ENCODE measurements around the gene FGD5. TPM values are rescaled to one million over a fixed set of nuclear protein-coding genes. Genes with fewer than 3 reads are reported as not detected.

FGD5 gene
- polyA plus RNA-seq, 3 donors = 0.03 TPM; not detected in 2

GRCh38 chr3:14857506-14857905 lies 38.7 kb downstream of the FGD5 start:
- Mint-ChIP-seq H3K9me3 (peaks cover 0 to 7% (median 3%) of the 10 kb centered on the region in 7 donors), H3K36me3 (no peaks in the 10 kb centered on the region), H3K4me3 (no peak overlapping the region), H3K27ac (no peak overlapping the region), H3K27me3 (ENCODE audit: low read depth in 3 of 3) (peaks cover 2 to 8% (median 5%) of the 10 kb centered on the region in 3 donors), H3K4me1 (peaks cover 7% of the 10 kb centered on the region)
- Histone ChIP-seq H3K9ac (ENCODE audit: insufficient read depth, low read length, poor library complexity, severe bottlenecking) (no peak overlapping the region), H3K4me1 (ENCODE audit: control insufficient read depth in 1 of 2, insufficient read depth in 2 of 2, low read length in 2 of 2) (no peaks in the 10 kb centered on the region), H3K27me3 (ENCODE audit: control insufficient read depth in 2 of 2, insufficient read depth in 2 of 2, low read length in 2 of 2) (no peaks in the 10 kb centered on the region), H3K27ac (ENCODE audit: low read depth in 1 of 2, low read length in 2 of 2) (no peak overlapping the region), H4K20me1 (ENCODE audit: insufficient read depth, low read length) (no peaks in the 10 kb centered on the region), H3K4me3 (replicated peaks in 1 of 3; ENCODE audit: low read depth in 2 of 3, low read length in 3 of 3) (no peak overlapping the region), H2AFZ (ENCODE audit: insufficient read depth, low read depth, low read length, poor library complexity, severe bottlenecking) (no peak overlapping the region), H3K36me3 (replicated peaks in 1 of 2; ENCODE audit: control insufficient read depth in 1 of 2, insufficient read depth in 2 of 2, low read length in 2 of 2) (no peaks in the 10 kb centered on the region), H3K4me2 (replicated peaks; ENCODE audit: extremely low read depth, low read length, poor library complexity, severe bottlenecking) (no peak overlapping the region), H3K79me2 (ENCODE audit: insufficient read depth, low read length) (no peaks in the 10 kb centered on the region), H3K9me3 (replicated peaks in 1 of 2; ENCODE audit: control insufficient read depth in 1 of 2, insufficient read depth in 1 of 2, low read length in 2 of 2) (no peaks in the 10 kb centered on the region)
- WGBS (ENCODE audit: insufficient coverage) = 93% methylated on average over 3 of the region's 3 CpGs
- intact Hi-C loops (cut with micrococcal nuclease) = no loop called here
- no peak for TF ChIP-seq CTCF (IDR thresholded peaks at IDR 0.05)
- no peak for DNase-seq

GRCh38 chr3:14858105-14858504 lies 39.3 kb downstream of the FGD5 start:
- peaks cover 0 to 7% (median 3%) of the 10 kb centered on the region in 7 donors for H3K9me3 Mint-ChIP-seq
- no peaks in the 10 kb centered on the region for H3K79me2 ChIP-seq (ENCODE audit: insufficient read depth, low read length)
- no peak overlapping the region for H2AFZ ChIP-seq (ENCODE audit: insufficient read depth, low read depth, low read length, poor library complexity, severe bottlenecking)
- H3K27me3 ChIP-seq (ENCODE audit: control insufficient read depth in 2 of 2, insufficient read depth in 2 of 2, low read length in 2 of 2) = no peaks in the 10 kb centered on the region
- no peak overlapping the region for H3K4me3 Mint-ChIP-seq
- H3K27ac Mint-ChIP-seq = peak overlapping the region in 1 of 7 donors; percentile 37
- WGBS (ENCODE audit: insufficient coverage) = no CpG with 5 or more reads among the region's 1 CpG
- H3K36me3 ChIP-seq (replicated peaks in 1 of 2; ENCODE audit: control insufficient read depth in 1 of 2, insufficient read depth in 2 of 2, low read length in 2 of 2) = no peaks in the 10 kb centered on the region
- no peak for DNase-seq
- no peak overlapping the region for H3K9ac ChIP-seq (ENCODE audit: insufficient read depth, low read length, poor library complexity, severe bottlenecking)
- no peak overlapping the region for H3K4me2 ChIP-seq (replicated peaks; ENCODE audit: extremely low read depth, low read length, poor library complexity, severe bottlenecking)
- no peaks in the 10 kb centered on the region for H4K20me1 ChIP-seq (ENCODE audit: insufficient read depth, low read length)
- H3K27ac ChIP-seq (ENCODE audit: low read depth in 1 of 2, low read length in 2 of 2) = no peak overlapping the region
- H3K9me3 ChIP-seq (replicated peaks in 1 of 2; ENCODE audit: control insufficient read depth in 1 of 2, insufficient read depth in 1 of 2, low read length in 2 of 2) = no peaks in the 10 kb centered on the region
- TF ChIP-seq CTCF (IDR thresholded peaks at IDR 0.05) = no peak
- no peaks in the 10 kb centered on the region for H3K4me1 ChIP-seq (ENCODE audit: control insufficient read depth in 1 of 2, insufficient read depth in 2 of 2, low read length in 2 of 2)
- H3K27me3 Mint-ChIP-seq (ENCODE audit: low read depth in 3 of 3) = peaks cover 2 to 8% (median 5%) of the 10 kb centered on the region in 3 donors
- no peaks in the 10 kb centered on the region for H3K36me3 Mint-ChIP-seq
- intact Hi-C loops (cut with micrococcal nuclease) = no loop called here
- peaks cover 7% of the 10 kb centered on the region for H3K4me1 Mint-ChIP-seq
- H3K4me3 ChIP-seq (replicated peaks in 1 of 3; ENCODE audit: low read depth in 2 of 3, low read length in 3 of 3) = no peak overlapping the region
